Measurements from ENCODE around the gene CD8A.
A peak's percentile ranks its signal among the peaks of the same experiment; 100 is the strongest.
"Not testable (repeated sequence)": the region's sequence is repeated elsewhere in the genome, so short reads cannot be mapped to it uniquely, and the experiment has no call there.

The CD8A gene

DNA sequence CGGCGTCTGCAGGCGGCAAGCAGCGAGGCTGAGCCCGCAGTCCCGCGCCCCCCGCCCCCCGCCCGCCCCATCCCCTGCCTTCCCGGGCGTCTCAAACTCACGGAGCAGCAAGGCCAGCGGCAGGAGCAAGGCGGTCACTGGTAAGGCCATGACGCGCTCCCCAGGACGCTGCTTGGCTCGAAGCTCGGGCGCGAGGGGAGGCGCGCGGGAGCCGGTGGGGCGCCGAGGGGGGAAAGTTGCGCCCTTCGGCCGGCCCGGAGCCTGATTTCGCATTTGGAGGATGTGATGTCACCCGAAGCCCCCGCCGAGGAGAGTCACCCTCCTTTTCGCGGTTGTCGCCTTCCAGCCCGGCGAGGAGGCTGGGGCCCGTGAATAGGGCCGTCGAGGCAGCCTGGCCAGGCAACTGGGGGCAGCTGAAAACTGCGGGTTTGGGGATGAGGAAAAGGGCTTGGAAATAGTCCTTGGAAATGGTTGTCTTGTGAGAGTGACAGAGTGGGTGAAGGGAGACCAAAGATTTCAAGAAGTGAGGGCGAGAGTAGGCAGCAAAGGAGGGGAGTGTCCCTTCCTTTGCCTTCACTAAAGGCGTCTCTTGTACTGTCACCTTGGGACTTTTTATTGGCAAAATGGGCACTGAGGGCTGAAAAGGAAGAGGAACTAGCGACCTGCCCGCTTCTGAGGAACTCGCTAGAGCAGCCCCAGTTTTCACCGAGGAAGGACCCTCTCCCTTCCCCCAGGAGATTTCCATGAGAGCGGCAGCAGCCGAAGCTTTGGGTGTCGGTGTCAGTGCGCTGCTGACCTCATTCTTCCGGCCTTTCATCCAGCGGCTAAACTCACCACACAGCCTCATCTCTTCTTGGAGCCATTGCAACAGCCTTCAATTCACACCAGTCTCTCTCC, at the start of gene CD8A:
Gene CD8A (minus strand): TSS at position 238 of the 897 bp plus-strand sequence. CDS start 88 bp downstream, at position 150.
- DNase-seq: no peak

GRCh38 chr2:86839871-86840548, 49.3 kb upstream of the CD8A start:
- DNase-seq: not testable (repeated sequence)

- DNase-seq: not testable (repeated sequence)
These were observed 48.7 kb upstream of the CD8A start for GRCh38 chr2:86839455-86839854.

DNA sequence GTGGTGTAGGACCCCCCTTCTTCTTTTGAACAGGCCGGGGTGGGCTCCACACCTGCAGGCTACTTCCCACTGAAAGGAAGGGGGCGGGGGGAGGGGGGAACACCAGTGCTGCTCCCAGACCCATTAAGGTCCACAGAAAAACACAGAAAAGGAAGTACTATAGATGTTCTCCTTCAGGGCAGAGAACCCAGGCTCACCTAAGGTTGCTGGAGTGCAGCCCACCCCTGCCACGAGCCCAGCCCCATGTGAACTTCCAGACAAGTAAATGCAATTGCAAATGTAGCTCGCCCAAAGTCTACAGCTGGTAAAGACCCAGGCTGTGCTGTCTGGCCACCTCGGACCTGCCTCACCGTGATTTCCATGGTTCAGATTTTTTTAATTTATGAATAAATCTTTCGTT, 47.0 kb upstream of the CD8A start:
- not testable (repeated sequence) for DNase-seq

GRCh38 chr2:86836915-86837695, 46.4 kb upstream of the CD8A start:
- DNase-seq: peak; percentile 64

GRCh38 chr2:86835548-86835889, 44.8 kb upstream of the CD8A start:
- not testable (repeated sequence) for DNase-seq

GRCh38 chr2:86833315-86833714, 42.6 kb upstream of the CD8A start:
- DNase-seq: no peak

DNA sequence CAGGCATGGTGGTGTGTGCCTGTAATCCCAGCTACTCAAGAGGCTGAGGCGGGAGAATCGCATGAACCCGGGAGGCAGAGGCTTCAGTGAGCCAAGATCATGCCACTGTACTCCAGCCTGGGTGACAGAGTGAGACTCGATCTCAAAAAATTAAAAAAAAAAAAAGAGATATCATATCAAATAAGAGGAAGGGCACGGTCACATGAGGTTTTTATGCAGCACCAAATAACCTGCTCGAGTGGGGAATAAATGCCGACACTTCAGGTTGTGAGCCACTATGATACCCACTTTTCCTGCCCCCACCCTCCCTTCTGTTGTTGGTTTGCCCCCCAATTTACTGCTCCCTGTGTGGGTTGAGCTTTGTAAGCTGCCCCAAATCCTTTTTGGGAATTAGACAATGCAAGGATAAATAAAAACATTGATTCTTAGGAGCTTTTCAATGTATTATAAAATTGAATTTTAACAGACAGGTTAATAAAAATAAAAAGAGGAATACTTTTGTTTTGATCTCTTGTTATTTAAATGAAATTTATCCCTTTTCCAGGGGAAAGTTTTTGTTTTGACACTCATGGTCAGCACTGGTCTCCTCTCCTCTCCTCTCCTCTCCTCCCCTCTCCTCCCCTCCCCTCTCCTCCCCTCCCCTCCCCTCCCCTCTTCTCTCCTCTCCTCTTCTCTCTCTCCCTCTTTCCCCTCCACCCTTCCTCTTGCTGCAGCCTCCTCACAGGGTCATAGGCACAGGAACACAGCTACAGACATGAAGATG, 41.8 kb upstream of the CD8A start:
- peak; percentile 3 for DNase-seq

GRCh38 chr2:86831537-86831936, 40.8 kb upstream of the CD8A start:
- no peak for DNase-seq

GRCh38 chr2:86826951-86827350, 36.2 kb upstream of the CD8A start:
- no peak for DNase-seq

- no peak for DNase-seq
These were observed 35.1 kb upstream of the CD8A start for GRCh38 chr2:86825693-86826381.

DNA sequence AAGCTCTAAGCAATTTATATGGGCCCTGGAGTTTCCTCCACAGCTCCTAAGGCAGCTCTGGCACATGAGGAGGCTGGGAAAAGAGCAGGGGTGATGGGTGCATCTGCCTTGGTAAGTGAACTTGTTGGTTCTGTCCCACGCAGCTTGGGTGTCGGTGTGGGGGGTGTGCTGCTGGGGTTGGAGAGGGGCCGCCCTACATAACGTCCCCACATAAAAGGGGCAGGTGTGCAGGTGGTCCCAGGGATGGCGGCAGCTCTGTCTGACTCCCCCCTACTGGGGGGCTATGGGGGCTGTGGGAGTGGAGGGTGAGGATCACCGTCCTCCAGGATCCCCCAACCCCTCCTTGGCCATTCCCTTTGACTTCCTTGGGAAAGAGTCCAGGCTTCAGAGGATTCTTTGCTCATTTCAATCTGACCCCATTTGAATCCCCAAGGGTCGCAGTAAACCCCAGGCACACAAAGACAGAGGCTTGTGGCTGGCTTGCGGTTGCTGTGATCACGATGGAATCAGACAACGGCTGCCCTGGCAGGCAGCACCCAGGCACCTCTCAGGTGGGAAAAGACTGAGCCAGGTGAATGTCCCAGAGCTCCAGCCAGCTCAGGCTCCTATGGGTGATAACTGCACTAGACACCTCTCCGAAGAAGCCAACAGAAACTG, 34.5 kb upstream of the CD8A start:
- DNase-seq: no peak

GRCh38 chr2:86822668-86823345, 32.1 kb upstream of the CD8A start:
- DNase-seq: no peak

GRCh38 chr2:86821842-86822241, 31.1 kb upstream of the CD8A start:
- no peak for DNase-seq

DNA sequence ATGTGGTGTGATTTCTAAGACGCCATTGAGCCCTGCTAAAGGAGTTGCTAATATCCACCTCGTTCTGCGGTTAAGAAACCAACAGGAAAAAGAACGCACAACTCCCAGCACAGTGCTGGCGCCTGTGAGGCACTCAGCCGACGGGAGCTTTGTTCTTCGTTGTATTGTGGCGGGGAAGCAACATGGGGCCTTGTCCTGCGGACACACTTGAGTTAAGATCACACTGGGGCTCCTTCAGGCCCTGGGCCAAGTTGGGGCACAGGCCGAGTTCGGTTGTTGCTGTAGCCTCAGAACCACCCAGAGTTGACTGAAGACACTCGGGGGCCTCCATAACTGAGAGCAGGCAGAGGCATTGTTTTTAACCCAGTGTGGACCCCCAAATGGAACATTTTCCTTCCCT, 30.6 kb upstream of the CD8A start:
- DNase-seq: no peak

DNA sequence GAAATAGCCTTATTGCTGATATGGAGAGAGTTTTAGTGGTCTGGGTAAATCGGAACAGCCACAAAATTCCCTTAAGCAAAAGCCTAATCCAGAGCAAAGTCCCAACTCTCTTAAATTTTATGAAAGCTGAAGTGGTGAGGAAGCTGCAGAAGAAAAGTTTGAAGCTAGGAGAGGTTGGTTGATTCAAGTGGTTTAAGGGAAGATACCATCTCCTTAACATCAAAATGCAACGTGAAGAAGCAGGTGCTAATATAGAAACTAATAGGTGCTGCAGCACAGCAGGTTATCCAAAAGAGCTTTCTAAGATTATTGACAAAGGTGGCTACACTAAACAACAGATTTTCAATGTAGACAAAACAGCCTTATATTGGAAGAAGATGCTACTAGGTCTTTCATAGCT, 28.2 kb upstream of the CD8A start:
- DNase-seq: no peak

- no peak for DNase-seq
These were observed 27.5 kb upstream of the CD8A start for GRCh38 chr2:86818114-86818801.

- DNase-seq: no peak
These were observed 24.9 kb upstream of the CD8A start for GRCh38 chr2:86815611-86816010.

- no peak for DNase-seq
These were observed 18.9 kb upstream of the CD8A start for GRCh38 chr2:86809481-86810121.
